ENCODE measurements around the gene HOXB1. TPM values are rescaled to one million over a fixed set of nuclear protein-coding genes. Genes with fewer than 3 reads are reported as not detected.

Gene HOXB1
- total RNA-seq, 3 donors from 2014 or later: not detected

DNA sequence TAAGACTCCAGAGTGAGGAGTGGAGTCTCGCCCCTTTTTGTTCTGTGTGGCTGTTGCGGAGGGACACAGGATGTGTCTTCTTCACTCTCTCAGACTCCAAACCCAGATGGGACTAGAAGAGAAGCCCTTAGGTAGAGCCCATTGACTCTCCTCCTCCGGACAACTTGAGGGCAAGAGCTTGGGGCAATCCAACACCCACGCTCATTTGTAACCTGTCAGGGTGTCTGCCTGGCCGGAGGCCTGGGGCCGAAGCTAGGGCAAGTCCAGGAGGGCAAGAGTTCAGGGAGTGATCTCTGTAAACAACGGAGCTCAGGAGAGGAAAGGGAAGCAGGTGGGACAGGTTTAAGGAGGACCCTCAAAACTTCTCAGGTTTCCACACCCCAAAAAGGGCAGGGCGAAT, 1.4 kb upstream of the HOXB1 start:
- no peak for TF ChIP-seq CTCF (IDR thresholded peaks at IDR 0.05)
- DNase-seq (no peak), ATAC-seq (no peak)
- Histone ChIP-seq H3K4me3 (no peak overlapping the region), H3K36me3 (ENCODE audit: low read depth) (no peaks in the 10 kb centered on the region), H3K9me3 (no peaks in the 10 kb centered on the region), H3K4me1 (ENCODE audit: low read depth) (no peaks in the 10 kb centered on the region)
- intact Hi-C loops (cut with DNase I, micrococcal nuclease): no loop called here

DNA sequence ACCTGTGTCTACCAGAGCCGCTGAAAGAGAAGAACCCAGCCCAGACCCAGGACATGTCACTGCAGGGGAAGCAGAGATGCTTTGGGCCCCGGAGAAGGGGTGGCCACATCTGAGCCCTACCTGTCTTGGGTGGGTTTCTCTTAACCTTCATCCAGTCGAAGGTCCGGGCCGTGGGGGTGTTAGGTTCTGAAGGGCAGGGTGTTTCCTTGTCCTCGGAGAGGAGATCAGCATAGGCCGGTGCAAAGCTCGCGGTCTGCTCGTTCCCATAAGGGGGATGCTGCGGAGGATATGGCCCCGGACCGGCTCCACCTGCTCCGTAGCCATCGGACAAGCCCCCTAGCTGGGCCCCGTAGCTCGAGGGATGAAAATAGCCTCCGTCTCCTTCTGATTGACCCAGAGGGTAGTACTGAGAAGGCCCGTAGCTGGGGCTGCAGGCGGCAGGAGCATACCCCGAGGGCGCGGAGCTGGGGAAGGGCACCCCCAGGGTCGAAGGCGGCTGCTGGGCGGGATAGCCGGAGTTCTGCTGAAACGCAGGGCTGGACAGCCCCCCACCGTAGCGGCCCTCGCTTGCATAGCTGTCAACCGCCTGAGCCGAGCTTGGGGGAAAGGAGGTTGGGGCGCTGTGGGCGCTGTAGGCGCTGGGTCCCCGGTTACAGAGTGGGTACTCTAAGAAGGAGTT, 464 bp downstream of the HOXB1 start:
- no peak for ATAC-seq
- Histone ChIP-seq H3K36me3 (ENCODE audit: low read depth) (no peaks in the 10 kb centered on the region), H3K4me1 (ENCODE audit: low read depth) (no peaks in the 10 kb centered on the region), H3K4me3 (no peak overlapping the region), H3K9me3 (no peaks in the 10 kb centered on the region)
- intact Hi-C loops (cut with DNase I, micrococcal nuclease): no loop called here
- no peak for TF ChIP-seq CTCF (IDR thresholded peaks at IDR 0.05)
- DNase-seq: no peak

GRCh38 chr17:48529683-48530009, 1.2 kb downstream of the HOXB1 start:
- H3K4me3 ChIP-seq: no peak overlapping the region
- no peaks in the 10 kb centered on the region for H3K36me3 ChIP-seq (ENCODE audit: low read depth)
- TF ChIP-seq CTCF (IDR thresholded peaks at IDR 0.05): no peak
- no peaks in the 10 kb centered on the region for H3K4me1 ChIP-seq (ENCODE audit: low read depth)
- H3K9me3 ChIP-seq: no peaks in the 10 kb centered on the region
- ATAC-seq (no peak), DNase-seq (no peak)
- intact Hi-C loops (cut with DNase I, micrococcal nuclease): no loop called here

- intact Hi-C loops (cut with DNase I, micrococcal nuclease): no loop called here
- ATAC-seq (no peak), DNase-seq (no peak)
- no peaks in the 10 kb centered on the region for H3K36me3 ChIP-seq (ENCODE audit: low read depth)
- H3K9me3 ChIP-seq: no peaks in the 10 kb centered on the region
- H3K4me3 ChIP-seq: no peak overlapping the region
- H3K4me1 ChIP-seq (ENCODE audit: low read depth): no peaks in the 10 kb centered on the region
- TF ChIP-seq CTCF (IDR thresholded peaks at IDR 0.05): no peak
These were observed 1.7 kb downstream of the HOXB1 start for GRCh38 chr17:48528936-48529682.

DNA sequence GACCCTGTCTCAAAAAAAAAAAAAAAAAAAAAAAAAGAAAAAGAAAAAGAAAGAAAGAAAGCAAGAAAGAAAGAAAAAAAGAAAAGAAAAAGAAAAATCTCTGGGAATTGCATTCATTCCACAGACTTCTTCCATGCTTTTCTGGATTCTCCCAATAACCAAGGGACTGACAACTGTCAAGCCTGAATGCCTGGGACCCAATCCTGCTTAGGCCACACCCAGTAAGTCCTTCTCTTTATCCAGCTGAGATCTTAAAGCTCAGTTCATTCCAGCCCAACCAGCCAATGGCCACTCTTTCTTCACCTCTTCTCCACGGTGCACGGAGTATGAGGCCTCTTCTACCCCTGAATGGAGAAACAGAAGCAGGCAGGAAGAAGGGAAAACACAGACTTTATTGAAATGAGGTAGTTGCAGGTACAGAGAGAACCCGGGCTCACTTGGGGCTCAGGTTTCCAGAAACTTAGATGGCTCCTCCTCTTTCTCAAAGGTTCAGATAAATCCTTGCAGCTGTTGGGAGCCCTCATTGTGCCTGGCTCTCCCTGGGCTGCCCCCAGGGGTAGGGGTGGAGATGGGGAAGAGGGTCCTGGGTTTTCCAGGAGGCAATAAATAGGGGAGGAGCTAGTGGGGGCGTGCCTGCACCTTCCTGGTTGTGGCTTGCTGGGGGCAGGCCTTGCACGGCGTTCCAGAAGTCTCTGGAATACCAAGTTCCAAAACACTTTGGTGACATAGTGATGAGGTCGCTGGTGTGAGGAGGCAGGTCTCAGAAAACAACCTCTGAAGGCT, 2.5 kb downstream of the HOXB1 start:
- H3K4me1 ChIP-seq (ENCODE audit: low read depth): no peaks in the 10 kb centered on the region
- intact Hi-C loops (cut with DNase I, micrococcal nuclease): no loop called here
- DNase-seq (no peak), ATAC-seq (no peak)
- no peak for TF ChIP-seq CTCF (IDR thresholded peaks at IDR 0.05)
- no peak overlapping the region for H3K4me3 ChIP-seq
- no peaks in the 10 kb centered on the region for H3K9me3 ChIP-seq
- no peaks in the 10 kb centered on the region for H3K36me3 ChIP-seq (ENCODE audit: low read depth)

Data from mucosa of descending colon (tissue), 3 donors.